GM23248 (cell line): ENCODE measurements around the gene IRF2BP2. TPM values are rescaled to one million over a fixed set of nuclear protein-coding genes. Genes with fewer than 3 reads are reported as not detected.
"Not testable (repeated sequence)": the region's sequence is repeated elsewhere in the genome, so short reads cannot be mapped to it uniquely, and the experiment has no call there.

Source experiments
- DNase-seq: peaks from one replicate; pipeline ENCODE4 v3.0.0-alpha.2; 2015
- H2AFZ ChIP-seq: fragments of 200-600 bp; sonication (generic); 2 replicates; pipeline ENCODE4 v1.6.1; 2016; ENCODE audit warnings: antibody characterized with exemption
- H3F3A ChIP-seq: fragments of 200-600 bp; sonication (generic); 2 replicates; pipeline ENCODE4 v1.6.1; 2016; ENCODE audit warnings: mild to moderate bottlenecking, antibody characterized with exemption, mixed run types; ENCODE audit not compliant: insufficient read depth
- H3K27ac ChIP-seq: fragments of 200-600 bp; sonication (generic); 2 replicates; pipeline ENCODE4 v1.5.1; 2016; ENCODE audit warnings: mild to moderate bottlenecking
- H3K27me3 ChIP-seq: fragments of 200-600 bp; sonication (generic); replicated peaks from 2 replicates; pipeline ENCODE4 v1.6.1; 2016; ENCODE audit warnings: mild to moderate bottlenecking; ENCODE audit not compliant: insufficient read depth
- H3K36me3 ChIP-seq: fragments of 200-600 bp; sonication (generic); 2 replicates; pipeline ENCODE4 v1.6.1; 2016; ENCODE audit warnings: low read depth, mild to moderate bottlenecking
- H3K4me1 ChIP-seq: fragments of 200-600 bp; sonication (generic); 2 replicates; pipeline ENCODE4 v1.6.1; 2016; ENCODE audit warnings: mild to moderate bottlenecking; ENCODE audit not compliant: insufficient read depth
- H3K4me2 ChIP-seq: fragments of 200-600 bp; sonication (generic); one replicate; pipeline ENCODE4 v1.6.1; 2016; ENCODE audit warnings: mild to moderate bottlenecking; ENCODE audit not compliant: unreplicated experiment
- H3K4me3 ChIP-seq: fragments of 200-600 bp; sonication (generic); 2 replicates; pipeline ENCODE4 v1.5.1; 2016; ENCODE audit warnings: mild to moderate bottlenecking
- H3K79me2 ChIP-seq: fragments of 200-600 bp; sonication (generic); 2 replicates; pipeline ENCODE4 v1.6.1; 2016; ENCODE audit warnings: mild to moderate bottlenecking; ENCODE audit not compliant: insufficient read depth
- H3K9ac ChIP-seq: fragments of 200-600 bp; sonication (generic); 2 replicates; pipeline ENCODE4 v1.6.1; 2016; ENCODE audit warnings: mild to moderate bottlenecking
- H3K9me2 ChIP-seq: fragments of 200-600 bp; sonication (generic); 2 replicates; pipeline ENCODE4 v1.6.1; 2016; ENCODE audit warnings: mixed run types, mild to moderate bottlenecking, moderate library complexity; ENCODE audit not compliant: insufficient read depth
- H3K9me3 ChIP-seq: fragments of 200-600 bp; sonication (generic); one replicate; pipeline ENCODE4 v1.6.1; 2017; ENCODE audit warnings: low read depth
- H4K20me1 ChIP-seq: fragments of 200-600 bp; sonication (generic); 2 replicates; pipeline ENCODE4 v1.6.0; 2016; ENCODE audit not compliant: insufficient read depth
- EZH2 ChIP-seq: fragments of 200-600 bp; sonication (generic); IDR thresholded peaks from 2 replicates; pipeline ENCODE4 v1.6.1; 2018; ENCODE audit warnings: antibody characterized with exemption, mild to moderate bottlenecking; ENCODE audit not compliant: insufficient read depth, poor library complexity, severe bottlenecking
- EZH2phosphoT487 ChIP-seq: fragments of 200-600 bp; sonication (generic); IDR thresholded peaks from 2 replicates; pipeline ENCODE4 v1.6.1; 2018; ENCODE audit warnings: antibody characterized with exemption, moderate library complexity, mild to moderate bottlenecking, low read depth; ENCODE audit not compliant: insufficient read depth
- WGBS, 2 experiments: methylation state at CpG; one replicate each; pipeline ENCODE4 v1.1.6; 2015 to 2017; ENCODE audit warnings: low lambda C conversion rate in 2 of 2, low coverage in 1 of 2; ENCODE audit errors: missing lambda C conversion rate in 2 of 2; 5-methylcytosine and 5-hydroxymethylcytosine counted together
- in situ Hi-C: fragments of 300-500 bp; cut with MboI; formaldehyde crosslinking; loops from 2 replicates; pipeline ENCODE4 v1.15.0; 2020
- polyA plus RNA-seq: library from polyadenylated mRNA; unstranded; fragments of >200 nt; fragmentation: Nextera tagmentation; extraction: Ambion mirVana; gene quantifications from 2 replicates; pipeline ENCODE4 v1.2.1, GENCODE V29; 2016
- total RNA-seq: library from RNA; depleted of rRNA; stranded (reverse); fragments of >200 nt; shearing (Covaris generic); gene quantifications from 2 replicates; pipeline ENCODE4 v1.2.3, GENCODE V29; 2014

Gene IRF2BP2
- total and polyA plus RNA-seq, 2 experiments from 2014 or later, result 12.9 to 60.7 TPM

GRCh38 chr1:234599617-234600417, 10.2 kb downstream of the IRF2BP2 start:
- Histone ChIP-seq H4K20me1 (no peaks in the 10 kb centered on the region), H3K9ac (peak overlapping the region; percentile 95), H3K9me2 (no peaks in the 10 kb centered on the region), H3K9me3 (no peaks in the 10 kb centered on the region), H3K27ac (peak overlapping the region; percentile 93), H3K27me3 (no peaks in the 10 kb centered on the region), H3K4me2 (peak overlapping the region; percentile 89), H3K79me2 (peaks cover 40% of the 10 kb centered on the region), H3K36me3 (peaks cover 7% of the 10 kb centered on the region; the same call in 1 of the 2 replicates), H3K4me1 (peaks cover 53% of the 10 kb centered on the region), H3K4me3 (peak overlapping the region; percentile 94), H3F3A (peaks cover 55% of the 10 kb centered on the region), H2AFZ (peak overlapping the region; percentile 42)
- TF ChIP-seq EZH2phosphoT487, result no peak
- in situ Hi-C loops, result loop anchor here (5.0 to 10.0 kb wide), 2 partner anchors 95 to 482 kb away; no protein-coding TSS in a partner anchor
- WGBS, 2 experiments, result 0 to 2% methylated on average over 51 to 77 of the region's 87 CpGs
- DNase-seq, result peak; percentile 89

DNA sequence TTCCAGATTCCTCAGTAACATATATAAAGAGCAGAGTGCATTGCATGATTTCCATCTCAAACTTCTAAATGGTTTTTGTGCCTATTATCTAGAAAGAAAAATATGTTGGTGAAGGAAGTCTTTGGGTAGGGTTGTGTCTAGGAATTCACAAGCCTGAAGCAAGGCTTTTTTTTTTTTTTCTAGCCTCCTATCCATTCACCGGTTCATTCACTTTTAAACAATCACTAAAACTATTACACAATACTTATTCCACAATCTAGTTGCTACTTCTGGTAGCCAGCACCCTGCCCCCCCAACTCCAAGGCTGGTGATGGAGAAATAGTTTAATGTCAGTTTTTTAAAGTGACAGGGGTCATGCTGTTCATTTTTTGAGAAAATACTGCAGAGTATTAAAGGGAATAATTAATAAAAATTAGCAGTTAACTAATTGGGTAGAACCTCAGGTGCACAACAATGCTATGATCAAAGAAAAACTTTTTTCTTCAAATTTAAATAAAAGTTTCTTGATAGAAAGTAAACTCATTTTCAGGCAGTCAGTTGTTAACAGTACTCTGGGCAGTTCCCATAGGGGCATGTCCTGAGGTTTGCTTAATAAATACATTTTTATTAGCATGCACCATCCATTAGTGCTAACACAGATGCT, 10.9 kb downstream of the IRF2BP2 start:
- TF ChIP-seq EZH2 (no peak), EZH2phosphoT487 (no peak)

DNA sequence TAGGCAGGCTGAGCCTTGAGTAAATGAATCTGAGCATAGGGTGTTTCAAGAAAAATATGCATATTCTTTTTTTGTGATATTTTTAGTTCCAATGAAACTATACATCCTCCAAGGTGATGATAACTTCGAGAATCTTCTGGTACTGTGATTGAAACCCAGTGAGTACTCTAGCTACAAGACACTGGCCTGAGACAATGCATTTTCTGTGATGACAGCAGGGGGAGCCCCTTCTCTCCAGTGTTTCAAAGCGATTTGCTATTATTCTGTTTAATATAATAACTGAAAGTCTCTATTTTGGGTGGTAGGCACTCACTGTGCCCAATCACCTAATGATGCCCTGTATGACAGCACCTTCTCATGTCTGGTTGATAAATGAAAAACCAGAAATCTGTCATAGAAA, 12.1 kb downstream of the IRF2BP2 start:
- Histone ChIP-seq H3K9ac (no peak overlapping the region), H3K9me2 (no peaks in the 10 kb centered on the region), H3F3A (peaks cover 35% of the 10 kb centered on the region), H3K36me3 (peaks cover 4% of the 10 kb centered on the region; the same call in 1 of the 2 replicates), H3K27ac (no peak overlapping the region), H3K27me3 (no peaks in the 10 kb centered on the region), H4K20me1 (no peaks in the 10 kb centered on the region), H3K79me2 (peaks cover 21% of the 10 kb centered on the region), H3K4me3 (no peak overlapping the region), H3K4me2 (no peak overlapping the region), H3K9me3 (no peaks in the 10 kb centered on the region), H2AFZ (no peak overlapping the region), H3K4me1 (peaks cover 37% of the 10 kb centered on the region)
- peak; percentile 67 for DNase-seq
- TF ChIP-seq EZH2phosphoT487, result no peak
- TF ChIP-seq EZH2, result no peak
- in situ Hi-C loops, result loop anchor here (5.0 to 10.0 kb wide), 2 partner anchors 93 to 484 kb away; no protein-coding TSS in a partner anchor
- 7 to 13% methylated on average over 2 of the region's 2 CpGs for WGBS, 2 experiments

More for the DNA sequence above, 10.9 kb downstream of the IRF2BP2 start:
- H3K9me2 ChIP-seq, result no peaks in the 10 kb centered on the region
- peaks cover 49% of the 10 kb centered on the region for H3K4me1 ChIP-seq
- in situ Hi-C loops, result loop anchor here (5.0 to 10.0 kb wide), 2 partner anchors 94 to 483 kb away; no protein-coding TSS in a partner anchor
- no peaks in the 10 kb centered on the region for H3K9me3 ChIP-seq
- no peaks in the 10 kb centered on the region for H4K20me1 ChIP-seq
- peaks cover 33% of the 10 kb centered on the region for H3K79me2 ChIP-seq
- H3K4me3 ChIP-seq, result peak overlapping the region; percentile 94
- WGBS, 2 experiments, result 0 to 3% methylated on average over 1 of the region's 1 CpG
- H2AFZ ChIP-seq, result peak overlapping the region; percentile 42; the same call in 1 of the 2 replicates
- no peaks in the 10 kb centered on the region for H3K27me3 ChIP-seq
- no peak for DNase-seq
- peak overlapping the region; percentile 89 for H3K4me2 ChIP-seq
- H3K27ac ChIP-seq, result peak overlapping the region; percentile 93
- H3K36me3 ChIP-seq, result peaks cover 4% of the 10 kb centered on the region; the same call in 1 of the 2 replicates
- peaks cover 47% of the 10 kb centered on the region for H3F3A ChIP-seq
- peak overlapping the region; percentile 95 for H3K9ac ChIP-seq

DNA sequence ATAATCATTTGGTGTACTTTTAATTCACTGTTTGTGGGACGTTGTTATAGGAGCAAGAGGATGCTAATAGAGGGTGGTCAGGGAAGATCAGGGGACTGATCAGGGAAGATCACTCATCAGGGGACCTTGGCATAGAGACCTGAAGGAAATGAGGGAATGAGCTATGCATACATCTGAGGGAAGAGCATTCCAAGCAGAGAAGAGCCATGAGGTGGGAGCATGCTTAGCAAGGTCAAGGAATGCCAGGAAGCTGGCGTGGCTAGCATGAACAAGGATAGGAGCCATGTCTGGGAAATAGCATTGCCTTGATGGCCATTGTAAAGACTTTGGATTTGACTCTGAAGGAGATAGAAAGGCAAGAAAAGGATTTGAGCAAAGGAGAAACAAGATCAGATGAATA, 14.1 kb downstream of the IRF2BP2 start:
- no peak for DNase-seq
- Histone ChIP-seq H3K36me3 (no peaks in the 10 kb centered on the region), H2AFZ (no peak overlapping the region), H3K9me3 (no peaks in the 10 kb centered on the region), H3K9me2 (no peaks in the 10 kb centered on the region), H3F3A (peaks cover 17% of the 10 kb centered on the region), H4K20me1 (no peaks in the 10 kb centered on the region), H3K79me2 (peaks cover 3% of the 10 kb centered on the region; the same call in 1 of the 2 replicates), H3K4me2 (no peak overlapping the region), H3K4me1 (peaks cover 19% of the 10 kb centered on the region), H3K27me3 (no peaks in the 10 kb centered on the region), H3K27ac (no peak overlapping the region), H3K9ac (no peak overlapping the region), H3K4me3 (no peak overlapping the region)
- WGBS, 2 experiments, result 91 to 96% methylated on average over 2 of the region's 2 CpGs
- no peak for TF ChIP-seq EZH2phosphoT487
- TF ChIP-seq EZH2, result no peak
- in situ Hi-C loops, result loop anchor here (5.0 to 10.0 kb wide), 2 partner anchors 91 to 486 kb away; no protein-coding TSS in a partner anchor

DNA sequence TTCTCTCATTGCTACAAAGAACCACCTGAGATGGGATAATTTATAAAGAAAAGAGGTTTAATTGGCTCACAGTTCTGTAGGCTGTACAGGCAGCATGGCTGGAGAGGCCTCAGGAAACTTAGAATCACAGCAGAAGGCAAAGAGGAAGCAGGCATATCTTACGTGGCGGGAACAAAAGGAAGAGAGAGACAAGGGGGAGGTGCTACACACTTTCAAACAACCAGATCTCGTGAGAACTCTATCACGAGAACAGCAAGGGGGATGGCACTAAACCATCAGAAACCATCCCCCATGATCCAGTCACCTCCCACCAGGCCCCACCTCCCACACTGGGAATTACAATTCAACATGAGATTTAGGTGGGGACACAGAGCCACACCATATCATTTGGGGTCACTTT, 15.4 kb downstream of the IRF2BP2 start:
- DNase-seq, H3K27ac ChIP-seq, H3K4me2 ChIP-seq, H3K4me3 ChIP-seq, H3K9ac ChIP-seq, H3K79me2 ChIP-seq, H3K9me2 ChIP-seq, H3K36me3 ChIP-seq, H4K20me1 ChIP-seq, H3K27me3 ChIP-seq, H3K9me3 ChIP-seq, H2AFZ ChIP-seq: not testable (repeated sequence)
- WGBS, 2 experiments, result 95 to 97% methylated on average over 4 of the region's 4 CpGs
- Histone ChIP-seq H3K4me1 (peaks cover 14% of the 10 kb centered on the region), H3F3A (peaks cover 11% of the 10 kb centered on the region)
- in situ Hi-C loops, result loop anchor here (10.0 kb wide), 1 partner anchor 90 kb away; no protein-coding TSS in a partner anchor
